SK-N-SH (cell line): ENCODE data around the gene GNL2. TPM values are rescaled to one million over a fixed set of nuclear protein-coding genes. Genes with fewer than 3 reads are reported as not detected.

Source experiments
- CTCF ChIA-PET: fragments of 300-600, 350-600 bp; formaldehyde crosslinking; extraction: SDS; loops from one replicate; lab custom pipeline; 2021; lab: Yijun Ruan, JAX
- POLR2A ChIA-PET: fragments of 350-600 bp; sonication (Branson Sonifier 250); formaldehyde crosslinking; extraction: SDS; loops from one replicate; lab custom pipeline; 2020; ENCODE audit warnings: antibody characterized with exemption, inconsistent platforms; lab: Yijun Ruan, JAX
- DNase-seq: peaks from one replicate; pipeline ENCODE4 v3.0.0; 2012
- H2AFZ ChIP-seq: fragments of 200-600 bp; sonication (generic); 2 replicates; pipeline ENCODE4 v1.8.1; 2016; ENCODE audit warnings: antibody characterized with exemption, mild to moderate bottlenecking, low read depth
- H3F3A ChIP-seq: fragments of 200-600 bp; sonication (generic); replicated peaks from 2 replicates; pipeline ENCODE3; 2016; ENCODE audit warnings: antibody characterized with exemption, mild to moderate bottlenecking; ENCODE audit not compliant: insufficient read depth
- H3K27ac ChIP-seq, 2 experiments: fragments of 200-500 bp in 1 of 2; fragments of 200-600 bp in 1 of 2; sonication (Bioruptor generic) in 1 of 2; sonication (generic), shearing (Covaris generic) in 1 of 2; 2 replicates each; pipeline versions ENCODE4 v1.5.1 to v1.6.1; 2014 to 2016; ENCODE audit warnings: low read depth in 2 of 2, inconsistent platforms in 1 of 2, low read length in 1 of 2, mild to moderate bottlenecking in 1 of 2, mixed read lengths in 1 of 2
- H3K27me3 ChIP-seq: fragments of 200-600 bp; sonication (generic), shearing (Covaris generic); 2 replicates; pipeline ENCODE4 v1.6.1; 2016; ENCODE audit warnings: mixed run types; ENCODE audit not compliant: insufficient read depth
- H3K36me3 ChIP-seq, 2 experiments: fragments of 200-500 bp in 1 of 2; fragments of 200-600 bp in 1 of 2; sonication (Bioruptor generic) in 1 of 2; sonication (generic) in 1 of 2; replicated peaks in 1 of 2; 2 replicates each; pipeline versions ENCODE3 to v1.5.1; 2014 to 2016; ENCODE audit warnings: low read length in 1 of 2, mild to moderate bottlenecking in 1 of 2; ENCODE audit not compliant: insufficient read depth in 2 of 2, control insufficient read depth in 1 of 2
- H3K4me1 ChIP-seq, 2 experiments: fragments of 200-500 bp in 1 of 2; fragments of 200-600 bp in 1 of 2; sonication (Bioruptor generic) in 1 of 2; sonication (generic), shearing (Covaris generic) in 1 of 2; 2 replicates each; pipeline versions ENCODE4 v1.5.1 to v1.6.1; 2014 to 2016; ENCODE audit warnings: low read depth in 1 of 2, low read length in 1 of 2, mixed run types in 1 of 2; ENCODE audit not compliant: insufficient read depth in 2 of 2, control insufficient read depth in 1 of 2
- H3K4me2 ChIP-seq: fragments of 200-600 bp; sonication (generic), shearing (Covaris generic); 2 replicates; pipeline ENCODE4 v1.6.1; 2017; ENCODE audit warnings: mixed run types
- H3K4me3 ChIP-seq, 2 experiments: fragments of 200-500 bp in 1 of 2; fragments of 200-600 bp in 1 of 2; sonication (Bioruptor generic) in 1 of 2; sonication (generic), shearing (Covaris generic) in 1 of 2; 2 replicates each; pipeline versions ENCODE4 v1.5.1 to v1.8.1; 2014 to 2016; ENCODE audit warnings: low read depth in 2 of 2, inconsistent platforms in 1 of 2, low read length in 1 of 2, mild to moderate bottlenecking in 1 of 2, mixed read lengths in 1 of 2, moderate library complexity in 1 of 2
- H3K79me2 ChIP-seq: fragments of 200-600 bp; sonication (generic); 2 replicates; pipeline ENCODE4 v1.8.1; 2017; ENCODE audit warnings: mild to moderate bottlenecking; ENCODE audit not compliant: insufficient read depth
- H3K9ac ChIP-seq: fragments of 200-600 bp; sonication (generic); 2 replicates; pipeline ENCODE4 v1.6.1; 2017; ENCODE audit warnings: mixed run types
- H3K9me2 ChIP-seq: fragments of 200-600 bp; sonication (generic); 2 replicates; pipeline ENCODE4 v1.6.1; 2017; ENCODE audit warnings: mixed run types
- H3K9me3 ChIP-seq: fragments of 200-600 bp; sonication (generic); 2 replicates; pipeline ENCODE4 v1.6.1; 2017; ENCODE audit warnings: mixed run types, mild to moderate bottlenecking, moderate library complexity
- H4K20me1 ChIP-seq: fragments of 200-600 bp; sonication (generic); 2 replicates; pipeline ENCODE4 v1.6.1; 2017; ENCODE audit warnings: mild to moderate bottlenecking, mixed run types; ENCODE audit not compliant: insufficient read depth
- CHD2 ChIP-seq: fragments of 150-350 bp; IDR thresholded peaks from 2 replicates; pipeline ENCODE4 v1.6.1; 2018; ENCODE audit warnings: low read length; ENCODE audit not compliant: partially characterized antibody
- ELF1 ChIP-seq: IDR thresholded peaks from 2 replicates; pipeline ENCODE4 v1.4.0; 2012
- EP300 ChIP-seq, 2 experiments: IDR thresholded peaks; 2 replicates each; pipeline versions ENCODE4 v1.4.0 to v1.6.1; 2012; ENCODE audit warnings: borderline replicate concordance in 1 of 2, low read depth in 1 of 2, low read length in 1 of 2
- EZH2phosphoT487 ChIP-seq: fragments of 200-600 bp; sonication (generic); IDR thresholded peaks from 2 replicates; pipeline ENCODE4 v1.6.1; 2017; ENCODE audit warnings: low read depth, mixed run types, mild to moderate bottlenecking, antibody characterized with exemption, moderate library complexity, borderline replicate concordance
- FOSL2 ChIP-seq: IDR thresholded peaks from 2 replicates; pipeline ENCODE4 v1.4.0; 2012; ENCODE audit warnings: low read depth, mild to moderate bottlenecking, moderate library complexity, borderline replicate concordance
- FOXM1 ChIP-seq: IDR thresholded peaks from 2 replicates; pipeline ENCODE4 v1.4.0; 2012; ENCODE audit warnings: low read depth, mild to moderate bottlenecking
- GABPA ChIP-seq: IDR thresholded peaks from 2 replicates; pipeline ENCODE4 v1.4.0; 2012; ENCODE audit warnings: low read depth, mild to moderate bottlenecking
- GATA2 ChIP-seq: sonication (generic); formaldehyde crosslinking; IDR thresholded peaks from 2 replicates; pipeline ENCODE4 v1.5.0; 2020; ENCODE audit warnings: mild to moderate bottlenecking, missing genetic modification reagents
- JUND ChIP-seq: IDR thresholded peaks from 2 replicates; pipeline ENCODE4 v1.4.0; 2012
- MXI1 ChIP-seq: IDR thresholded peaks from 2 replicates; pipeline ENCODE4 v1.6.1; 2012; ENCODE audit warnings: mild to moderate bottlenecking, low read depth, low read length, improper control_type of control experiment
- NRF1 ChIP-seq: IDR thresholded peaks from 2 replicates; pipeline ENCODE4 v1.6.1; 2012; ENCODE audit warnings: low read depth, mild to moderate bottlenecking, low read length
- POLR2AphosphoS5 ChIP-seq: IDR thresholded peaks from 2 replicates; pipeline ENCODE4 v1.6.1; 2012; ENCODE audit warnings: low read depth, low read length
- RCOR1 ChIP-seq: fragments of 150-350 bp; IDR thresholded peaks from 2 replicates; pipeline ENCODE4 v1.6.1; 2017; ENCODE audit warnings: antibody characterized with exemption, low read length
- RXRA ChIP-seq: IDR thresholded peaks from 2 replicates; pipeline ENCODE4 v1.4.0; 2012; ENCODE audit warnings: low read depth, mild to moderate bottlenecking, borderline replicate concordance
- SIN3A ChIP-seq: IDR thresholded peaks from 2 replicates; pipeline ENCODE4 v1.6.1; 2012; ENCODE audit warnings: low read depth, mild to moderate bottlenecking, low read length, moderate library complexity, borderline replicate concordance
- SMC3 ChIP-seq: IDR thresholded peaks from 2 replicates; pipeline ENCODE4 v1.6.1; 2012; ENCODE audit warnings: low read depth, low read length, improper control_type of control experiment
- TAF1 ChIP-seq: IDR thresholded peaks from 2 replicates; pipeline ENCODE4 v1.6.1; 2012; ENCODE audit warnings: low read depth, mild to moderate bottlenecking, low read length, moderate library complexity, borderline replicate concordance
- TCF12 ChIP-seq: IDR thresholded peaks from 2 replicates; pipeline ENCODE4 v1.4.0; 2012
- WGBS: methylation state at CpG from one replicate; pipeline ENCODE4 v1.1.6; 2017; ENCODE audit warnings: low lambda C conversion rate; 5-methylcytosine and 5-hydroxymethylcytosine counted together
- polyA plus RNA-seq, 3 experiments: library from polyadenylated mRNA; depleted of rRNA; stranded (reverse); fragments of >200 nt; gene quantifications; 2 replicates each; pipeline ENCODE4 v1.2.3, GENCODE V29; 2012
- TF ChIP-seq, protein P1 (sequence below): IDR thresholded peaks from 2 replicates; pipeline ENCODE4 v1.4.0; 2012; ENCODE audit warnings: low read depth, borderline replicate concordance
- TF ChIP-seq, protein P2 (sequence below): fragments of 150-350 bp; IDR thresholded peaks from 2 replicates; pipeline ENCODE4 v1.6.1; 2017; ENCODE audit warnings: antibody characterized with exemption, low read length, low read depth, borderline replicate concordance
- TF ChIP-seq, protein P3 (sequence below): fragments of 200-600 bp; sonication (generic); IDR thresholded peaks from 2 replicates; pipeline ENCODE4 v1.6.1; 2017; ENCODE audit warnings: antibody characterized with exemption, mild to moderate bottlenecking, moderate library complexity
- TF ChIP-seq, protein P4 (sequence below): IDR thresholded peaks from 2 replicates; pipeline ENCODE4; 2012

Gene GNL2
- polyA plus RNA-seq, 1 of the 3 experiments (the other 2 are of a cell fraction): 37.6 TPM

DNA sequence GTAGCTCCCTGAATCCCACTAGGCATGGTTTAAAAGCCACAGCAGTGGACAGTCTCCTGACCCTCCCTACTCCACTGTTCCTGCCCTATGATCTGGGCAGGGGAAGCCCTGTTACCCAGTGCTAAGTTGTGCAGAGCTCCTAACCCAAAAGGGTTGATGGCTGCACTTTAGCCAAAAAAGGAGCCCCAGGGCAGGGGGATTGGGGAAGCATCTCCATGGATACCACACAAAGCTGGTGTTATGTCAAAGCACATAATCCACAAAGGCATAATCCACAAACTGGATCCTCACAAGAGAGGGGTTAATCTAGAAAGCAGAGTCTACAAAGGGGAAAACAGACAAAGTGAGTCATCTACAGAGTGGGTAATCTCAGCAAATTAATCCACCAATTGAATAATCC lies 33.3 kb upstream of the GNL2 start:
- H3K79me2 ChIP-seq: no peaks in the 10 kb centered on the region
- H3K27ac ChIP-seq: no peak overlapping the region
- no peaks in the 10 kb centered on the region for H3K36me3 ChIP-seq
- POLR2A ChIA-PET: no interaction called here
- no peak overlapping the region for H2AFZ ChIP-seq
- no peaks in the 10 kb centered on the region for H3K9me3 ChIP-seq
- no peak overlapping the region for H3K9ac ChIP-seq
- H4K20me1 ChIP-seq: no peaks in the 10 kb centered on the region
- CTCF ChIA-PET: interaction anchor here (0.8 to 1.9 kb wide), 4 partner anchors 11 to 53 kb away, joined by 3 to 9 read pairs (median 6); no protein-coding TSS in a partner anchor
- no peaks in the 10 kb centered on the region for H3K9me2 ChIP-seq
- H3K4me3 ChIP-seq: no peak overlapping the region
- no peaks in the 10 kb centered on the region; a peak in 1 of 4 replicates for H3K4me1 ChIP-seq
- DNase-seq: no peak
- H3K27me3 ChIP-seq: peaks cover 65% of the 10 kb centered on the region
- no peak overlapping the region for H3K4me2 ChIP-seq
- TF ChIP-seq FOSL2 (no peak), GABPA (no peak), RXRA (no peak), POLR2AphosphoS5 (no peak), CHD2 (no peak), NRF1 (no peak), JUND (no peak), SIN3A (no peak), EP300 (IDR thresholded peaks at IDR 0.05; ENCODE audit: borderline replicate concordance in 1 of 2, low read depth in 1 of 2, low read length in 1 of 2) (no peak), ELF1 (no peak)
- TF ChIP-seq, protein P1, sequence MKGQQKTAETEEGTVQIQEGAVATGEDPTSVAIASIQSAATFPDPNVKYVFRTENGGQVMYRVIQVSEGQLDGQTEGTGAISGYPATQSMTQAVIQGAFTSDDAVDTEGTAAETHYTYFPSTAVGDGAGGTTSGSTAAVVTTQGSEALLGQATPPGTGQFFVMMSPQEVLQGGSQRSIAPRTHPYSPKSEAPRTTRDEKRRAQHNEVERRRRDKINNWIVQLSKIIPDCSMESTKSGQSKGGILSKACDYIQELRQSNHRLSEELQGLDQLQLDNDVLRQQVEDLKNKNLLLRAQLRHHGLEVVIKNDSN: no peak
- TF ChIP-seq, protein P2, sequence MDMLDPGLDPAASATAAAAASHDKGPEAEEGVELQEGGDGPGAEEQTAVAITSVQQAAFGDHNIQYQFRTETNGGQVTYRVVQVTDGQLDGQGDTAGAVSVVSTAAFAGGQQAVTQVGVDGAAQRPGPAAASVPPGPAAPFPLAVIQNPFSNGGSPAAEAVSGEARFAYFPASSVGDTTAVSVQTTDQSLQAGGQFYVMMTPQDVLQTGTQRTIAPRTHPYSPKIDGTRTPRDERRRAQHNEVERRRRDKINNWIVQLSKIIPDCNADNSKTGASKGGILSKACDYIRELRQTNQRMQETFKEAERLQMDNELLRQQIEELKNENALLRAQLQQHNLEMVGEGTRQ: no peak
- no peaks in the 10 kb centered on the region for H3F3A ChIP-seq

DNA sequence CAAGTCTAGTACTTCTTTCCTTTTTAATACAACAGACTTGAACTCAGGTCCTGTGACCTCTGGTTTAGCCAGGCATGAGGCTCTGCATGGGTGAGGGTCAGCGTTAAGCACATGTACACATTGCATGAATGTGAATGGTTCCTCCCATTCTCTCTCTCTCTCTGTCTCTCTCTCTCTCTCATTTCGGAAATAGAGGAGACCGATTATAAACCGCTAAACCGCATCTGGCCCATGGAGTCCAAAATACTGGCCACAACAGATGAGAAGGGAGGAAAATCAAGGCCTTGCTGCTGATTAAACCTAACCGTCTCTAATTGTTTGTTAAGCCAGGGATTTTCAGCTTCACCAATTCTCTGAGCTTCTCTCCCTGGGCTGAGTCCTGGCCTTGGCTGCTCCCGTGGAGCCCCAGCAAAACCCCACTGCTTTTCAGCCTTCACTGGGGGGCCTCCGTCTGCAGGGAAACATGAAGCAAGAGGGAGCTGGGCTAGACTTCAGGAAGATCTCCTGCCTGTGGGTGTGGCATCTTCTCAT lies 32.4 kb upstream of the GNL2 start:
- H3K9me2 ChIP-seq: no peaks in the 10 kb centered on the region
- ChIA-PET POLR2A (no interaction called here), CTCF (interaction anchor here (1.7 kb wide), 1 partner anchor 25 kb away, joined by 9 read pairs; no protein-coding TSS in a partner anchor)
- TF ChIP-seq TAF1: no peak
- TF ChIP-seq FOXM1: no peak
- no peak for TF ChIP-seq POLR2AphosphoS5
- TF ChIP-seq SIN3A: no peak
- TF ChIP-seq RXRA: no peak
- no peak for TF ChIP-seq TCF12
- TF ChIP-seq, protein P3, sequence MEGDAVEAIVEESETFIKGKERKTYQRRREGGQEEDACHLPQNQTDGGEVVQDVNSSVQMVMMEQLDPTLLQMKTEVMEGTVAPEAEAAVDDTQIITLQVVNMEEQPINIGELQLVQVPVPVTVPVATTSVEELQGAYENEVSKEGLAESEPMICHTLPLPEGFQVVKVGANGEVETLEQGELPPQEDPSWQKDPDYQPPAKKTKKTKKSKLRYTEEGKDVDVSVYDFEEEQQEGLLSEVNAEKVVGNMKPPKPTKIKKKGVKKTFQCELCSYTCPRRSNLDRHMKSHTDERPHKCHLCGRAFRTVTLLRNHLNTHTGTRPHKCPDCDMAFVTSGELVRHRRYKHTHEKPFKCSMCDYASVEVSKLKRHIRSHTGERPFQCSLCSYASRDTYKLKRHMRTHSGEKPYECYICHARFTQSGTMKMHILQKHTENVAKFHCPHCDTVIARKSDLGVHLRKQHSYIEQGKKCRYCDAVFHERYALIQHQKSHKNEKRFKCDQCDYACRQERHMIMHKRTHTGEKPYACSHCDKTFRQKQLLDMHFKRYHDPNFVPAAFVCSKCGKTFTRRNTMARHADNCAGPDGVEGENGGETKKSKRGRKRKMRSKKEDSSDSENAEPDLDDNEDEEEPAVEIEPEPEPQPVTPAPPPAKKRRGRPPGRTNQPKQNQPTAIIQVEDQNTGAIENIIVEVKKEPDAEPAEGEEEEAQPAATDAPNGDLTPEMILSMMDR: no peak
- no peak for TF ChIP-seq SMC3
- TF ChIP-seq, protein P2: no peak
- TF ChIP-seq MXI1: no peak
- TF ChIP-seq NRF1: no peak
- TF ChIP-seq EZH2phosphoT487: no peak
- TF ChIP-seq, protein P4, sequence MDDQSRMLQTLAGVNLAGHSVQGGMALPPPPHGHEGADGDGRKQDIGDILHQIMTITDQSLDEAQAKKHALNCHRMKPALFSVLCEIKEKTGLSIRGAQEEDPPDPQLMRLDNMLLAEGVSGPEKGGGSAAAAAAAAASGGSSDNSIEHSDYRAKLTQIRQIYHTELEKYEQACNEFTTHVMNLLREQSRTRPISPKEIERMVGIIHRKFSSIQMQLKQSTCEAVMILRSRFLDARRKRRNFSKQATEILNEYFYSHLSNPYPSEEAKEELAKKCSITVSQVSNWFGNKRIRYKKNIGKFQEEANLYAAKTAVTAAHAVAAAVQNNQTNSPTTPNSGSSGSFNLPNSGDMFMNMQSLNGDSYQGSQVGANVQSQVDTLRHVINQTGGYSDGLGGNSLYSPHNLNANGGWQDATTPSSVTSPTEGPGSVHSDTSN: no peak
- no peak for TF ChIP-seq RCOR1
- TF ChIP-seq GATA2: no peak
- no peak for TF ChIP-seq EP300 (IDR thresholded peaks at IDR 0.05; ENCODE audit: borderline replicate concordance in 1 of 2, low read depth in 1 of 2, low read length in 1 of 2)
- TF ChIP-seq GABPA: no peak
- no peaks in the 10 kb centered on the region for H3K4me1 ChIP-seq
- no peaks in the 10 kb centered on the region for H3K36me3 ChIP-seq
- WGBS: 64% methylated on average over 7 of the region's 8 CpGs
- H3K4me3 ChIP-seq: no peak overlapping the region
- no peak overlapping the region for H2AFZ ChIP-seq
- H4K20me1 ChIP-seq: no peaks in the 10 kb centered on the region
- H3K27me3 ChIP-seq: peaks cover 56% of the 10 kb centered on the region
- H3F3A ChIP-seq: no peaks in the 10 kb centered on the region
- no peak overlapping the region for H3K4me2 ChIP-seq
- H3K9ac ChIP-seq: no peak overlapping the region
- H3K9me3 ChIP-seq: no peaks in the 10 kb centered on the region
- no peak overlapping the region for H3K27ac ChIP-seq
- no peak for DNase-seq
- H3K79me2 ChIP-seq: no peaks in the 10 kb centered on the region
